H1 (cell line): ENCODE results near the gene LSR. TPM values are rescaled to one million over a fixed set of nuclear protein-coding genes. Genes with fewer than 3 reads are reported as not detected.

ENCODE experiments used
- BRCA1 ChIP-seq: IDR thresholded peaks from 2 replicates; pipeline ENCODE4 v1.6.1; 2012; ENCODE audit warnings: low read depth, low read length, improper control_type of control experiment
- CBX8 ChIP-seq: fragments of 300-800, 300-1000 bp; sonication (generic); IDR thresholded peaks from 2 replicates; pipeline ENCODE4 v1.7.1; 2016; ENCODE audit warnings: low read depth, low read length, borderline replicate concordance
- CHD2 ChIP-seq: IDR thresholded peaks from 2 replicates; pipeline ENCODE4 v1.6.1; 2012; ENCODE audit warnings: low read length, improper control_type of control experiment
- CREB1 ChIP-seq: IDR thresholded peaks from 2 replicates; pipeline ENCODE4 v1.6.1; 2012; ENCODE audit warnings: inconsistent platforms
- EZH2 ChIP-seq: fragments of 200-600 bp; sonication (generic); IDR thresholded peaks from 2 replicates; pipeline ENCODE4 v1.7.1; 2012; ENCODE audit warnings: low read depth, mild to moderate bottlenecking, moderate library complexity, low read length, inconsistent platforms; ENCODE audit not compliant: severe bottlenecking
- HDAC2 ChIP-seq, 2 experiments: fragments of 300-600 bp in 1 of 2; sonication (generic) in 1 of 2; IDR thresholded peaks; 2 replicates each; pipeline ENCODE4 v1.6.1; 2011 to 2012; ENCODE audit warnings: low read depth in 2 of 2, low read length in 2 of 2, mild to moderate bottlenecking in 2 of 2, moderate library complexity in 2 of 2, borderline replicate concordance in 1 of 2, inconsistent platforms in 1 of 2
- JUN ChIP-seq: IDR thresholded peaks from 2 replicates; pipeline ENCODE4 v1.6.1; 2011; ENCODE audit warnings: low read depth, mild to moderate bottlenecking, improper control_type of control experiment, low read length
- KDM1A ChIP-seq: fragments of 200-600, 300-600 bp; sonication (generic); IDR thresholded peaks from 2 replicates; pipeline ENCODE4 v1.7.1; 2016; ENCODE audit warnings: mild to moderate bottlenecking, low read length, borderline replicate concordance
- MAFK ChIP-seq: IDR thresholded peaks from 2 replicates; pipeline ENCODE4 v1.6.1; 2012; ENCODE audit warnings: low read depth, mild to moderate bottlenecking, improper control_type of control experiment, low read length
- PHF8 ChIP-seq: fragments of 200-600 bp; sonication (generic); conservative IDR thresholded peaks from 2 replicates; pipeline ENCODE4 v1.7.1; 2012; ENCODE audit warnings: low read depth, mild to moderate bottlenecking, inconsistent platforms, low read length, moderate library complexity
- RAD21 ChIP-seq, 2 experiments: IDR thresholded peaks in 1 of 2; conservative IDR thresholded peaks in 1 of 2; 2 replicates each; pipeline ENCODE4 v1.6.1; 2011; ENCODE audit warnings: low read depth in 2 of 2, low read length in 2 of 2, improper control_type of control experiment in 1 of 2, inconsistent platforms in 1 of 2, mild to moderate bottlenecking in 1 of 2, moderate library complexity in 1 of 2
- RFX5 ChIP-seq: IDR thresholded peaks from 2 replicates; pipeline ENCODE4 v1.6.1; 2011; ENCODE audit warnings: low read depth, low read length, improper control_type of control experiment, borderline replicate concordance
- RNF2 ChIP-seq: fragments of 200-900, 300-1000 bp; sonication (generic); IDR thresholded peaks from 2 replicates; pipeline ENCODE4 v1.7.1; 2016; ENCODE audit warnings: borderline replicate concordance, low read depth, mild to moderate bottlenecking, antibody characterized with exemption, low read length; ENCODE audit not compliant: poor library complexity, severe bottlenecking; ENCODE audit errors: missing control alignments
- RXRA ChIP-seq: IDR thresholded peaks from 2 replicates; pipeline ENCODE4 v1.6.1; 2011; ENCODE audit warnings: low read depth, mild to moderate bottlenecking, low read length, moderate library complexity; ENCODE audit not compliant: insufficient read depth
- SAP30 ChIP-seq: fragments of 300-600 bp; sonication (generic); IDR thresholded peaks from 2 replicates; pipeline ENCODE4 v1.7.1; 2012; ENCODE audit warnings: low read length, moderate library complexity, mild to moderate bottlenecking, inconsistent platforms; ENCODE audit not compliant: insufficient read depth, insufficient replicate concordance
- SIN3A ChIP-seq, 2 experiments: IDR thresholded peaks in 1 of 2; conservative IDR thresholded peaks in 1 of 2; 2 replicates each; pipeline ENCODE4 v1.6.1; 2011 to 2012; ENCODE audit warnings: low read length in 2 of 2, improper control_type of control experiment in 1 of 2, low read depth in 1 of 2, mild to moderate bottlenecking in 1 of 2
- SRF ChIP-seq: IDR thresholded peaks from 2 replicates; pipeline ENCODE4 v1.6.1; 2011; ENCODE audit warnings: mild to moderate bottlenecking, low read depth, low read length, moderate library complexity
- TAF7 ChIP-seq: optimal IDR thresholded peaks from 2 replicates; pipeline ENCODE3; 2011; ENCODE audit warnings: low read depth, mild to moderate bottlenecking, inconsistent platforms, low read length, moderate library complexity, borderline replicate concordance
- TBP ChIP-seq: IDR thresholded peaks from 2 replicates; pipeline ENCODE4 v1.6.1; 2011; ENCODE audit warnings: low read depth, low read length, improper control_type of control experiment
- TEAD4 ChIP-seq: IDR thresholded peaks from 2 replicates; pipeline ENCODE4 v1.6.1; 2012; ENCODE audit warnings: low read depth, low read length, inconsistent platforms, mixed read lengths
- YY1 ChIP-seq: IDR thresholded peaks from 2 replicates; pipeline ENCODE4 v1.6.1; 2011; ENCODE audit warnings: low read depth, mild to moderate bottlenecking, low read length
- polyA plus RNA-seq, 7 experiments: library from polyadenylated mRNA; depleted of rRNA in 3 of 7; stranded (reverse) in 5 of 7; unstranded in 2 of 7; fragments of >200 nt in 5 of 7; fragments of 200-250 nt in 2 of 7; gene quantifications; 1 replicate in 5 of 7; 2 replicates in 1 of 7; 4 replicates in 1 of 7; pipeline versions ENCODE4 v1.2.1 to v1.2.3, GENCODE V29; 2011 to 2013; ENCODE audit warnings: missing spikeins in 2 of 7, mixed read lengths in 2 of 7
- total RNA-seq: library from RNA; stranded (reverse); fragmentation: NEBNext Ultra II Directional; extraction: Animal tissue kit (Norgen Biotek cat#: 25700); gene quantifications from 2 replicates; pipeline ENCODE4 v1.2.1, GENCODE V29; 2021

The LSR gene
- total and polyA plus RNA-seq, 2 of the 8 experiments (the other 6 are each of a cell fraction or from before 2014, with no cell fraction given) = 159 to 186 TPM

DNA sequence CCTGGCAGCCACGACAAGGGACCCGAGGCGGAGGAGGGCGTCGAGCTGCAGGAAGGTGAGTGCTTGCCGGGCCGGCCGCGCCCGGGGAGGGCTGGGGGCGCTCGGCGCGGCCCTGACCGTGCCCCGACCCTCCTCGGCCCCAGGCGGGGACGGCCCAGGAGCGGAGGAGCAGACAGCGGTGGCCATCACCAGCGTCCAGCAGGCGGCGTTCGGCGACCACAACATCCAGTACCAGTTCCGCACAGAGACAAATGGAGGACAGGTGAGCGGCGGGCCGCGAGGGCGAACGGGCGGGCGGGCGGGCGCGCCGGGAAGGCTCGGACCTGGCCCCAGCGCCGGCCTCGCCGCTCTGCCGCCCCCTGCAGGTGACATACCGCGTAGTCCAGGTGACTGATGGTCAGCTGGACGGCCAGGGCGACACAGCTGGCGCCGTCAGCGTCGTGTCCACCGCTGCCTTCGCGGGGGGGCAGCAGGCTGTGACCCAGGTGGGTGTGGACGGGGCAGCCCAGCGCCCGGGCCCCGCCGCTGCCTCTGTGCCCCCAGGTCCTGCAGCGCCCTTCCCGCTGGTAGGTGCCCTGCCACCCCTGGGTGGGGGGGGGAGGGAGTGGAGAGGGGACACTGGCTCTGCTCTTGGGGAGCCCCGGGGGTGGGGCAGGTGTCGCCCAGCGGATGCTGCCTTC lies 20.8 kb downstream of the LSR start (continued):
- TF ChIP-seq SRF = 0 out of 2 replicates have a peak, but pooled peaks have one; percentile 1
- peak; percentile 62 to 63 for TF ChIP-seq RAD21 (IDR thresholded peaks at IDR 0.05 in 1 of 2, conservative IDR thresholded peaks at IDR 0.05 in 1 of 2; ENCODE audit: low read depth in 2 of 2, low read length in 2 of 2)
- peak; percentile 39 for TF ChIP-seq TAF7
- no peak for TF ChIP-seq RFX5
- peak; percentile 92 for TF ChIP-seq TEAD4
- no peak for TF ChIP-seq JUN
- TF ChIP-seq YY1 = peak; percentile 74
- TF ChIP-seq CREB1 = peak; percentile 68
- no peak for TF ChIP-seq KDM1A
- no peak for TF ChIP-seq BRCA1
- peak; percentile 75; the same call in 1 of the 2 replicates for TF ChIP-seq TBP
- no peak for TF ChIP-seq RNF2
- no peak for TF ChIP-seq CBX8
- peak; percentile 47; the same call in 1 of the 2 replicates for TF ChIP-seq PHF8
- no peak for TF ChIP-seq SAP30
- no peak; the same call in 1 of the 2 replicates for TF ChIP-seq CHD2
- no peak for TF ChIP-seq MAFK
- no peak for TF ChIP-seq EZH2
- peak; percentile 66 to 79; a peak in 1 of 4 replicates for TF ChIP-seq HDAC2 (IDR thresholded peaks at IDR 0.05; ENCODE audit: borderline replicate concordance in 1 of 2, low read depth in 2 of 2, low read length in 2 of 2)
- TF ChIP-seq SIN3A (conservative IDR thresholded peaks at IDR 0.05 in 1 of 2, IDR thresholded peaks at IDR 0.05 in 1 of 2; ENCODE audit: low read depth in 1 of 2, low read length in 2 of 2) = peak; percentile 95 to 98
- no peak for TF ChIP-seq RXRA
- TF ChIP-seq, all 59 proteins: peak for 22
